Ovary (tissue), 9 donors: Measurements from ENCODE around the gene STAB1. TPM values are rescaled to one million over a fixed set of nuclear protein-coding genes. Genes with fewer than 3 reads are reported as not detected.
A peak's percentile ranks its signal among the peaks of the same experiment; 100 is the strongest.

Experiments used
- DNase-seq, 5 donors: peaks; one replicate each; pipeline ENCODE4 v3.0.0-alpha.2; 2019 to 2020
- H3K27ac ChIP-seq, 2 donors: fragments of 200-600 bp; one replicate each; pipeline versions ENCODE4 v1.5.1 to v1.8.0; 2019 to 2022
- H3K27me3 ChIP-seq: fragments of 200-600 bp; one replicate; pipeline ENCODE4 v1.8.0; 2022
- H3K36me3 ChIP-seq: fragments of 200-600 bp; sonication (generic); one replicate; pipeline ENCODE4 v1.5.1; 2019
- H3K4me1 ChIP-seq: one replicate; pipeline ENCODE4 v1.8.1; 2013; ENCODE audit warnings: mild to moderate bottlenecking, moderate library complexity; ENCODE audit not compliant: insufficient read depth
- H3K4me3 ChIP-seq: fragments of 200-600 bp; sonication (generic); one replicate; pipeline ENCODE4 v1.5.1; 2017
- H3K9me3 ChIP-seq, 2 donors: fragments of 200-600 bp in 1 of 2; sonication (generic) in 1 of 2; one replicate each; pipeline versions ENCODE4 v1.5.1 to v1.8.1; 2013 to 2019; ENCODE audit warnings: mild to moderate bottlenecking in 1 of 2, moderate library complexity in 1 of 2
- CTCF ChIP-seq, 3 donors: fragments of 450-650 bp in 2 of 3; fragments of 200-600 bp in 1 of 3; IDR thresholded peaks; one replicate each; pipeline versions ENCODE4 v1.5.1 to v1.8.0; 2016 to 2022; ENCODE audit warnings: antibody characterized with exemption in 3 of 3, mild to moderate bottlenecking in 1 of 3
- EP300 ChIP-seq: sonication (generic); formaldehyde crosslinking; IDR thresholded peaks from one replicate; pipeline ENCODE4 v1.6.1; 2017; ENCODE audit warnings: antibody characterized with exemption
- POLR2A ChIP-seq: fragments of 450-650 bp; IDR thresholded peaks from one replicate; pipeline ENCODE4 v1.6.1; 2017; ENCODE audit warnings: antibody characterized with exemption, mild to moderate bottlenecking, moderate library complexity
- WGBS, 3 donors: extraction: QIAGEN DNeasy Blood & Tissue Kit in 1 of 3; methylation state at CpG; one replicate each; pipeline versions ENCODE4 v1.1.5 to v1.1.7; 2013 to 2017; 5-methylcytosine and 5-hydroxymethylcytosine counted together
- intact Hi-C, 4 donors: fragments of 100-400 bp; cut with DNase I; formaldehyde crosslinking; loops; one replicate each; pipeline versions ENCODE4 v1.11.0 to v1.15.1; 2022 to 2023
- polyA plus RNA-seq, 2 donors: library from polyadenylated mRNA; stranded (reverse); fragments of 200-250 nt in 1 of 2; fragments of 350-450 nt in 1 of 2; fragmentation: Illumina TruSeq in 1 of 2; extraction: RNeasy Lipid Tissue Mini Kit (QIAGEN cat#74804) in 1 of 2; gene quantifications; one replicate each; pipeline ENCODE4 v1.2.3, GENCODE V29; 2013 to 2014
- total RNA-seq, 7 donors: library from RNA; depleted of rRNA in 2 of 7; stranded (reverse); fragments of >200 nt in 2 of 7; fragmentation: NEBNext Ultra II Directional in 3 of 7; extraction: Animal tissue kit (Norgen Biotek cat#: 25700) in 3 of 7; gene quantifications; one replicate each; pipeline versions ENCODE4 v1.1.0 to v1.2.4, GENCODE V29; 2016 to 2023
- donor health status: DM: no; HTN: no; CAD: no; lungs with moderate emphysema.
- donor health status: DM: no; HTN: no; CAD: no.
- donor health status: Bipolar disorder and iron deficiency.
- donor health status: DM: yes; HTN: yes; CAD: no.
- donor health status: DM: no; HTN: no; CAD: no.
- donor health status: DM: yes; HTN: yes; CAD: no.

STAB1 gene
- total and polyA plus RNA-seq, 9 donors, result 21.4 to 114 (median 47.5) TPM

- 87 to 88% (median 88%) methylated on average over 14 of the region's 14 CpGs for WGBS, 3 donors
- H3K4me3 ChIP-seq, result no peak overlapping the region
- intact Hi-C loops, result loop anchor here in 2 of 4 donors (5.0 to 10.0 kb wide), 3 partner anchors 80 to 173 kb away; partner anchors contain the start of genes GLT8D1 (in 1 of the 2), GNL3 (in 1 of the 2), PBRM1 (in 1 of the 2) and SPCS1 (in 1 of the 2)
- peaks cover 15% of the 10 kb centered on the region for H3K4me1 ChIP-seq
- no peaks in the 10 kb centered on the region for H3K9me3 ChIP-seq
- TF ChIP-seq CTCF (IDR thresholded peaks at IDR 0.05) (no peak), POLR2A (no peak), EP300 (no peak)
- DNase-seq, result peak in 4 of 5 donors; percentile 12 to 45 (median 32)
- H3K27ac ChIP-seq, result peak overlapping the region in 1 of 2 donors; percentile 7
- H3K27me3 ChIP-seq, result no peaks in the 10 kb centered on the region
- H3K36me3 ChIP-seq, result no peaks in the 10 kb centered on the region
Observed at GRCh38 chr3:52531860-52532516, 36.9 kb downstream of the STAB1 start.

- H3K9me3 ChIP-seq, result no peaks in the 10 kb centered on the region
- 36 to 45% (median 39%) methylated on average over 5 of the region's 5 CpGs for WGBS, 3 donors
- DNase-seq, result peak in 4 of 5 donors; percentile 21 to 55 (median 44)
- H3K27ac ChIP-seq, result peak overlapping the region; percentile 36 to 41
- H3K4me3 ChIP-seq, result peak overlapping the region; percentile 47
- H3K4me1 ChIP-seq, result peaks cover 12% of the 10 kb centered on the region
- TF ChIP-seq CTCF (IDR thresholded peaks at IDR 0.05) (no peak), EP300 (no peak), POLR2A (no peak)
- no peaks in the 10 kb centered on the region for H3K36me3 ChIP-seq
- intact Hi-C loops, result loop anchor here in 2 of 4 donors (5.0 to 10.0 kb wide), 3 partner anchors 80 to 172 kb away; partner anchors contain the start of genes GLT8D1 (in 1 of the 2), GNL3 (in 1 of the 2), PBRM1 (in 1 of the 2) and SPCS1 (in 1 of the 2)
- no peaks in the 10 kb centered on the region for H3K27me3 ChIP-seq
Observed at GRCh38 chr3:52532517-52532837, 37.3 kb downstream of the STAB1 start.

- Histone ChIP-seq H3K9me3 (no peaks in the 10 kb centered on the region), H3K36me3 (no peaks in the 10 kb centered on the region), H3K27me3 (no peaks in the 10 kb centered on the region), H3K4me1 (peaks cover 16% of the 10 kb centered on the region), H3K27ac (peak overlapping the region; percentile 36 to 41), H3K4me3 (peak overlapping the region; percentile 47)
- intact Hi-C loops, result loop anchor here in 2 of 4 donors (5.0 to 10.0 kb wide), 3 partner anchors 81 to 172 kb away; partner anchors contain the start of genes GLT8D1 (in 1 of the 2), GNL3 (in 1 of the 2), PBRM1 (in 1 of the 2) and SPCS1 (in 1 of the 2)
- TF ChIP-seq EP300 (no peak), POLR2A (no peak), CTCF (IDR thresholded peaks at IDR 0.05) (no peak)
- peak; percentile 35 to 66 (median 53) for DNase-seq
- 1 to 4% (median 2%) methylated on average over 49 to 78 of the region's 78 CpGs for WGBS, 3 donors
Observed at GRCh38 chr3:52532838-52533622, 37.9 kb downstream of the STAB1 start.

- H3K27ac ChIP-seq, result peak within 1 kb of the TSS; percentile 72 to 94
- no peaks in the 10 kb centered on the region for H3K27me3 ChIP-seq
- H3K4me3 ChIP-seq, result peak within 1 kb of the TSS; percentile 61
- H3K9me3 ChIP-seq, result no peaks in the 10 kb centered on the region
- peak; percentile 74 to 84 (median 82) for DNase-seq
- WGBS, 3 donors, result 0 to 1% (median 0%) methylated on average over 5 to 72 of the region's 91 CpGs
- intact Hi-C loops, result loop anchor here in 2 of 4 donors (5.0 to 10.0 kb wide), 3 partner anchors 81 to 171 kb away; partner anchors contain the start of genes GLT8D1 (in 1 of the 2), GNL3 (in 1 of the 2), PBRM1 (in 1 of the 2) and SPCS1 (in 1 of the 2)
- TF ChIP-seq EP300 (no peak), POLR2A (peak; percentile 19)
- peaks cover 19% of the 10 kb centered on the region for H3K4me1 ChIP-seq
- no peaks in the 10 kb centered on the region for H3K36me3 ChIP-seq
Observed at GRCh38 chr3:52533623-52534280, 38.6 kb downstream of the STAB1 start, which contains the start of gene NT5DC2. Gene NT5DC2, minus strand, starts transcription at chr3:52533857. Its CDS starts 120 bp downstream, at chr3:52533737.
